Spleen (tissue), 11 donors: Measurements from ENCODE around the gene LARP1. TPM values are rescaled to one million over a fixed set of nuclear protein-coding genes. Genes with fewer than 3 reads are reported as not detected.

Experiments
- DNase-seq: peaks from one replicate; pipeline ENCODE4 v3.0.0-alpha.2; 2020
- H3K27ac ChIP-seq, 8 donors: fragments of 200-600 bp; sonication (generic) in 7 of 8; 1 replicate in 4 of 8; 2 replicates in 4 of 8; pipeline versions ENCODE4 v1.5.0 to v1.8.0; 2016 to 2021; ENCODE audit warnings: inconsistent platforms in 4 of 8, mild to moderate bottlenecking in 4 of 8, moderate library complexity in 1 of 8
- H3K27me3 ChIP-seq, 7 donors: fragments of 200-600 bp; sonication (generic) in 6 of 7; replicated peaks in 1 of 7; 1 replicate in 4 of 7; 2 replicates in 3 of 7; pipeline versions ENCODE4 v1.5.0 to v1.8.0; 2016 to 2021; ENCODE audit warnings: inconsistent platforms in 3 of 7, mild to moderate bottlenecking in 1 of 7
- H3K36me3 ChIP-seq, 6 donors: fragments of 200-600 bp; sonication (generic) in 5 of 6; 1 replicate in 4 of 6; 2 replicates in 2 of 6; pipeline versions ENCODE4 v1.5.0 to v1.8.0; 2016 to 2021; ENCODE audit warnings: inconsistent platforms in 2 of 6
- H3K4me1 ChIP-seq, 6 donors: fragments of 200-600 bp; sonication (generic) in 5 of 6; 1 replicate in 3 of 6; 2 replicates in 3 of 6; pipeline versions ENCODE4 v1.5.0 to v1.8.0; 2016 to 2021; ENCODE audit warnings: inconsistent platforms in 3 of 6
- H3K4me3 ChIP-seq, 8 donors: fragments of 200-600 bp; sonication (generic) in 7 of 8; 1 replicate in 4 of 8; 2 replicates in 4 of 8; pipeline versions ENCODE4 v1.5.0 to v1.8.0; 2016 to 2021; ENCODE audit warnings: inconsistent platforms in 4 of 8, mild to moderate bottlenecking in 4 of 8, moderate library complexity in 2 of 8
- H3K9me3 ChIP-seq, 8 donors: fragments of 200-600 bp; sonication (generic) in 7 of 8; 1 replicate in 4 of 8; 2 replicates in 4 of 8; pipeline versions ENCODE4 v1.5.0 to v1.8.0; 2016 to 2021; ENCODE audit warnings: inconsistent platforms in 4 of 8
- POLR2A ChIP-seq, 3 donors: fragments of 450-650 bp; IDR thresholded peaks; one replicate each; pipeline ENCODE4 v1.5.1; 2017; ENCODE audit warnings: antibody characterized with exemption in 3 of 3, mild to moderate bottlenecking in 1 of 3
- POLR2AphosphoS5 ChIP-seq, 3 donors: sonication (generic); formaldehyde crosslinking; IDR thresholded peaks; one replicate each; pipeline ENCODE4 v1.5.1; 2017; ENCODE audit warnings: antibody characterized with exemption in 3 of 3
- WGBS, 5 donors: extraction: QIAGEN DNeasy Blood & Tissue Kit in 3 of 5; methylation state at CpG; one replicate each; pipeline versions ENCODE4 v1.1.5 to v1.1.7; 2013 to 2018; 5-methylcytosine and 5-hydroxymethylcytosine counted together
- intact Hi-C: fragments of 100-400 bp; cut with DNase I; formaldehyde crosslinking; loops from one replicate; pipeline ENCODE4 v1.15.0; 2023; ENCODE audit warnings: low total_unique reads
- polyA plus RNA-seq, 3 donors: library from polyadenylated mRNA; stranded (reverse); fragments of 200-250 nt; gene quantifications; one replicate each; pipeline ENCODE4 v1.2.1, GENCODE V29; 2013
- total RNA-seq, 7 donors: library from RNA; depleted of rRNA in 3 of 7; stranded (reverse); fragments of >200 nt in 3 of 7; fragmentation: NEBNext Ultra II Directional in 4 of 7; extraction: Animal tissue kit (Norgen Biotek cat#: 25700) in 4 of 7; gene quantifications; one replicate each; pipeline versions ENCODE4 v1.1.0 to v1.2.1, GENCODE V29; 2016 to 2021
- TF ChIP-seq, protein P1 (sequence below), 11 experiments: fragments of 200-600 bp in 7 of 11; fragments of 450-650 bp in 4 of 11; sonication (generic) in 4 of 11; IDR thresholded peaks in 8 of 11; conservative IDR thresholded peaks in 3 of 11; 1 replicate in 7 of 11; 2 replicates in 4 of 11; pipeline versions ENCODE4 v1.4.0 to v1.8.0; 2016 to 2021; ENCODE audit warnings: antibody characterized with exemption in 11 of 11, inconsistent platforms in 4 of 11, mild to moderate bottlenecking in 1 of 11
- donor health status: healthy with polysubstance abuse.
- donor health status: DM: no; HTN: no; CAD: no; lungs with moderate emphysema.
- donor health status: DM: no; HTN: no; CAD: no.
- donor health status: Bipolar disorder and iron deficiency.
- donor health status: healthy.
- donor health status: DM: no; HTN: no; CAD: no.
- donor health status: DM: yes; HTN: yes; CAD: no.

LARP1 gene
- total and polyA plus RNA-seq, 10 donors = 13.8 to 168 (median 120) TPM

DNA sequence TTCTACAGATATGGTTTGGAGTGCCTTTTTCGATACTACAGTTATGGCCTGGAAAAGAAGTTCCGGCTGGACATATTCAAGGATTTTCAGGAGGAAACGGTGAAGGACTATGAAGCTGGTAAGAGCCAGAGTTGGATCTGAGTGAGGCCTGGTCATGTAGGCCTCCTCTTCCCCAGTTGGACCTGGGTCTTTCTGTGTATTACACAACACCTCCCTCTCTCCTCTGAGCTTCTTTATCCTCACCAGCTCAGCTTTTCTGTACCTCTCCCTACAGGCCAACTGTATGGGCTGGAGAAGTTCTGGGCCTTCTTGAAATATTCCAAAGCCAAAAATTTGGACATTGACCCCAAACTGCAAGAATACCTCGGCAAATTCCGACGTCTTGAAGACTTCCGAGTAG, 56.1 kb downstream of the LARP1 start:
- no peak overlapping the region for H3K4me3 ChIP-seq
- DNase-seq = no peak
- intact Hi-C loops = loop anchor here (2.0 to 10.0 kb wide), 2 partner anchors 56 to 160 kb away; partner anchors contain the start of gene LARP1
- TF ChIP-seq, protein P1, sequence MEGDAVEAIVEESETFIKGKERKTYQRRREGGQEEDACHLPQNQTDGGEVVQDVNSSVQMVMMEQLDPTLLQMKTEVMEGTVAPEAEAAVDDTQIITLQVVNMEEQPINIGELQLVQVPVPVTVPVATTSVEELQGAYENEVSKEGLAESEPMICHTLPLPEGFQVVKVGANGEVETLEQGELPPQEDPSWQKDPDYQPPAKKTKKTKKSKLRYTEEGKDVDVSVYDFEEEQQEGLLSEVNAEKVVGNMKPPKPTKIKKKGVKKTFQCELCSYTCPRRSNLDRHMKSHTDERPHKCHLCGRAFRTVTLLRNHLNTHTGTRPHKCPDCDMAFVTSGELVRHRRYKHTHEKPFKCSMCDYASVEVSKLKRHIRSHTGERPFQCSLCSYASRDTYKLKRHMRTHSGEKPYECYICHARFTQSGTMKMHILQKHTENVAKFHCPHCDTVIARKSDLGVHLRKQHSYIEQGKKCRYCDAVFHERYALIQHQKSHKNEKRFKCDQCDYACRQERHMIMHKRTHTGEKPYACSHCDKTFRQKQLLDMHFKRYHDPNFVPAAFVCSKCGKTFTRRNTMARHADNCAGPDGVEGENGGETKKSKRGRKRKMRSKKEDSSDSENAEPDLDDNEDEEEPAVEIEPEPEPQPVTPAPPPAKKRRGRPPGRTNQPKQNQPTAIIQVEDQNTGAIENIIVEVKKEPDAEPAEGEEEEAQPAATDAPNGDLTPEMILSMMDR (IDR thresholded peaks at IDR 0.05 in 8 of 11, conservative IDR thresholded peaks at IDR 0.05 in 3 of 11) = no peak
- TF ChIP-seq POLR2AphosphoS5 (IDR thresholded peaks at IDR 0.05) = peak in 1 of 3 donors; percentile 5
- H3K36me3 ChIP-seq = peaks cover 6 to 100% (median 82%) of the 10 kb centered on the region in 6 donors
- no peaks in the 10 kb centered on the region for H3K9me3 ChIP-seq
- peak overlapping the region; percentile 31 to 74 (median 52) for H3K27ac ChIP-seq
- peaks cover 0 to 44% (median 34%) of the 10 kb centered on the region in 6 donors for H3K4me1 ChIP-seq
- WGBS, 5 donors = 76 to 86% (median 78%) methylated on average over 7 of the region's 7 CpGs
- no peaks in the 10 kb centered on the region for H3K27me3 ChIP-seq

DNA sequence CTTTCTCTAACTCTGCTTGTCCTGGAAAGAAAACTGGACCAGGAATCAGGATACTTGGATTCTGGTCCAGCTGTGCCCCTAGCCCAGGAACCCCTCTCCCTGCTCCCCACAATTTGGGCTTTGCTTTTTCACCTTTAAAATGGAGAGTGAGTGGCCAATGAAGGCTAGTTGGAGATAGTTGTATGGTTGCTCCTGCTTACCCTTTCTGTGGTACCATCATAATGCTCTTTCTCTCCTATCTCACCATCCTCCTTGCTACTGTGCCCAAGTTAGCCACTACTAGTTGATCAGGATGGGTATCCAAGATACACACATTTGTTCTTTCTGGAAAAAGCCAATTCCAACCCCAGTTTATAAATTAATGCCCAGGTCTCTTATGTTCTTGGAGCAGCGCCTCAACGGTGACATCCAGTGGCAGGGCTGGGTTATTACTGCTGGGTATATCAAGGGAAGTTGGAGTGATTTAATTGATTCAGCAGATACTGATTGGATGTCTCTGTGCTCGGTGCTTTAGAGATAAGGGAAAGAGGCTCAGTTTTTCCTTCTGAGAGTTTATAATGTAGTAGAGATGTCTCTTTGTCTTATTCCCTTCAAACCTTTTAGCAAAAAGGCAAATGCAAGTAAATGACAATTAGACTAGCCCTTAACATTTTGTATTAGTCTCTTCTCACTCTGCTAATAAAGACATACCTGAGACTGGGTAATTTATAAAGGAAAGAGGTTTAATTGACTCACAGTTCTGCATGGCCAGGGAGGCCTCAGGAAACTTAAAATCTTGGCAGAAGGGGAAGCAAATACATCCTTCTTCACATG, 56.7 kb downstream of the LARP1 start:
- TF ChIP-seq, protein P1 (IDR thresholded peaks at IDR 0.05 in 8 of 11, conservative IDR thresholded peaks at IDR 0.05 in 3 of 11) = peak; percentile 68 to 89 (median 85)
- TF ChIP-seq POLR2AphosphoS5 (IDR thresholded peaks at IDR 0.05) (no peak), POLR2A (IDR thresholded peaks at IDR 0.05) (no peak)
- no peak overlapping the region for H3K4me3 ChIP-seq
- peak overlapping the region; percentile 31 to 74 (median 52) for H3K27ac ChIP-seq
- H3K36me3 ChIP-seq = peaks cover 5 to 100% (median 82%) of the 10 kb centered on the region in 6 donors
- DNase-seq = peak; percentile 86
- H3K4me1 ChIP-seq = peaks cover 0 to 44% (median 34%) of the 10 kb centered on the region in 6 donors
- intact Hi-C loops = loop anchor here (2.0 to 10.0 kb wide), 2 partner anchors 57 to 161 kb away; partner anchors contain the start of gene LARP1
- H3K27me3 ChIP-seq = no peaks in the 10 kb centered on the region
- 40 to 44% (median 43%) methylated on average over 3 of the region's 3 CpGs for WGBS, 5 donors
- H3K9me3 ChIP-seq = no peaks in the 10 kb centered on the region

DNA sequence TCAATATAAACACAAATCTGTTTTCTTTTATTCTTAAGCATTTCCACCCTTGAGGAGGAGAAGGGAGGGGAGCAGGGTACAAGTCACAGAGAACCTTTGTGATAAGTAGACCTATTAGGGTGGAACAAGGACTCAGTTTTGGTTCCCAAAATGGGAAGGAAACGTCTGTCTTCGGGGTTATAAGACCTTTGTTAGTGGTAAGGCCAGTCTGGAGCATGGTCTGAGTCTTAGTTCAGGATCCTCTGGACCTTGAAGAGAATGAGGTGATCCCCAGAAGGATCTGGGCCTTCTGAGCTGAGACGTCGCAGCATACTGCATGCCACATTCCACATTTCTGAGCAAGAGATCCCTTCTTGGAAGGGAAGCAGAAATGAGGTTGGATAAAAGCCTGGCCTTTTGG, 58.0 kb downstream of the LARP1 start:
- TF ChIP-seq, protein P1 (IDR thresholded peaks at IDR 0.05 in 8 of 11, conservative IDR thresholded peaks at IDR 0.05 in 3 of 11) = no peak
- TF ChIP-seq POLR2A (IDR thresholded peaks at IDR 0.05) = no peak
- TF ChIP-seq POLR2AphosphoS5 (IDR thresholded peaks at IDR 0.05) = no peak
- 54 to 64% (median 60%) methylated on average over 4 of the region's 4 CpGs for WGBS, 5 donors
- peaks cover 0 to 48% (median 35%) of the 10 kb centered on the region in 6 donors for H3K4me1 ChIP-seq
- no peak overlapping the region for H3K4me3 ChIP-seq
- H3K36me3 ChIP-seq = peaks cover 0 to 100% (median 73%) of the 10 kb centered on the region in 6 donors
- peak overlapping the region in 2 of 8 donors; percentile 24 to 34 for H3K27ac ChIP-seq
- DNase-seq = no peak
- intact Hi-C loops = loop anchor here (10.0 kb wide), 1 partner anchor 58 kb away; the partner anchor contains the start of gene LARP1
- no peaks in the 10 kb centered on the region for H3K27me3 ChIP-seq
- H3K9me3 ChIP-seq = no peaks in the 10 kb centered on the region

DNA sequence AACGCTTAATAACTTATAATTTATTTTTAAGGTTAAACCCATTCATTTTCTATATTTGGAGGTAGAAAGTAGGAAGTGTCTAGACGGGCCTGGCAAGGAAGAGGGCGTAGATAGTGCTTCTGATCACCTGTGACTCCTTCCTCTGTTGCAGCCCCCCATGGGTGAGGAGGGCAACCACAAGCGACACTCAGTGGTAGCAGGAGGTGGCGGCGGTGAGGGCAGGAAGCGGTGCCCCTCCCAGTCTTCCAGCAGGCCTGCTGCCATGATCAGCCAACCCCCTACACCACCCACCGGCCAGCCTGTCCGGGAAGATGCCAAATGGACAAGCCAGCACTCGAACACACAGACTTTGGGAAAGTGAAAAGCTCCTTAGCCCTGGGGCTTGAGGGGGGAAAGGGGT, 58.6 kb downstream of the LARP1 start:
- H3K36me3 ChIP-seq = peaks cover 0 to 100% (median 67%) of the 10 kb centered on the region in 6 donors
- H3K27me3 ChIP-seq = no peaks in the 10 kb centered on the region
- TF ChIP-seq POLR2A (IDR thresholded peaks at IDR 0.05) = no peak
- TF ChIP-seq, protein P1 (IDR thresholded peaks at IDR 0.05 in 8 of 11, conservative IDR thresholded peaks at IDR 0.05 in 3 of 11) = no peak
- peak in 2 of 3 donors; percentile 60 to 62 for TF ChIP-seq POLR2AphosphoS5 (IDR thresholded peaks at IDR 0.05)
- intact Hi-C loops = loop anchor here (10.0 kb wide), 1 partner anchor 59 kb away; the partner anchor contains the start of gene LARP1
- WGBS, 5 donors = 31 to 43% (median 33%) methylated on average over 10 of the region's 10 CpGs
- H3K4me3 ChIP-seq = no peak overlapping the region
- H3K9me3 ChIP-seq = no peaks in the 10 kb centered on the region
- peak; percentile 84 for DNase-seq
- H3K27ac ChIP-seq = peak overlapping the region in 4 of 8 donors; percentile 10 to 47 (median 28)
- peaks cover 0 to 54% (median 35%) of the 10 kb centered on the region in 6 donors for H3K4me1 ChIP-seq
